Lower lobe of right lung (tissue), 2 donors: ENCODE results near the gene THAP2. TPM values are rescaled to one million over a fixed set of nuclear protein-coding genes. Genes with fewer than 3 reads are reported as not detected.
A peak's percentile ranks its signal among the peaks of the same experiment; 100 is the strongest.

Experiments
- ATAC-seq, 2 donors: fragments of 200-7000 bp; cut with Tn5 transposase; one replicate each; pipeline ENCODE4 v1.9.1; 2020 to 2022; ENCODE audit warnings: mild to moderate bottlenecking in 2 of 2, moderate library complexity in 2 of 2
- DNase-seq: peaks from one replicate; pipeline ENCODE4 v3.0.0-alpha.2; 2020
- H3K27ac ChIP-seq: fragments of 200-600 bp; one replicate; pipeline ENCODE4 v1.8.0; 2022
- H3K27me3 ChIP-seq: fragments of 200-600 bp; one replicate; pipeline ENCODE4 v1.8.0; 2022; ENCODE audit warnings: low read depth
- H3K36me3 ChIP-seq: fragments of 200-600 bp; one replicate; pipeline ENCODE4 v1.8.0; 2022; ENCODE audit warnings: mild to moderate bottlenecking
- H3K4me1 ChIP-seq: fragments of 200-600 bp; one replicate; pipeline ENCODE4 v1.8.0; 2022
- H3K4me3 ChIP-seq: fragments of 200-600 bp; one replicate; pipeline ENCODE4 v1.8.0; 2022; ENCODE audit warnings: mild to moderate bottlenecking
- H3K9me3 ChIP-seq: fragments of 200-600 bp; one replicate; pipeline ENCODE4 v1.8.0; 2022
- CTCF ChIP-seq: fragments of 200-600 bp; IDR thresholded peaks from one replicate; pipeline ENCODE4 v1.8.0; 2022; ENCODE audit warnings: antibody characterized with exemption, mild to moderate bottlenecking
- intact Hi-C: fragments of 100-400 bp; cut with DNase I; formaldehyde crosslinking; loops from one replicate; pipeline ENCODE4 v1.11.0; 2022
- total RNA-seq: library from RNA; stranded (reverse); fragmentation: NEBNext Ultra II Directional; extraction: Animal tissue kit (Norgen Biotek cat#: 25700); gene quantifications from one replicate; pipeline ENCODE4 v1.2.1, GENCODE V29; 2021
- donor health status: DM: no; HTN: yes; CAD: no; lungs with severe emphysema.

Gene THAP2
- total RNA-seq, 1 donor from 2014 or later, result 6.1 TPM

- intact Hi-C loops, result no loop called here
- no peak for DNase-seq
- H3K36me3 ChIP-seq, result peaks cover 100% of the 10 kb centered on the region
These were observed 36.6 kb upstream of the THAP2 start for GRCh38 chr12:71627438-71628002.

GRCh38 chr12:71636704-71637115, 27.4 kb upstream of the THAP2 start:
- Histone ChIP-seq H3K27me3 (no peaks in the 10 kb centered on the region), H3K4me3 (no peak overlapping the region), H3K27ac (no peak overlapping the region), H3K9me3 (no peaks in the 10 kb centered on the region), H3K36me3 (peaks cover 100% of the 10 kb centered on the region), H3K4me1 (no peaks in the 10 kb centered on the region)
- intact Hi-C loops, result no loop called here
- DNase-seq, result no peak
- peak in 1 of 2 donors; percentile 61 for ATAC-seq
- peak; percentile 69 for TF ChIP-seq CTCF

More at GRCh38 chr12:71627438-71628002, 36.6 kb upstream of the THAP2 start:
- no peaks in the 10 kb centered on the region for H3K9me3 ChIP-seq
- no peaks in the 10 kb centered on the region for H3K27me3 ChIP-seq
- H3K4me1 ChIP-seq, result no peaks in the 10 kb centered on the region
- peak in 1 of 2 donors; percentile 54 for ATAC-seq
- no peak overlapping the region for H3K4me3 ChIP-seq
- no peak for TF ChIP-seq CTCF
- H3K27ac ChIP-seq, result no peak overlapping the region

- H3K27ac ChIP-seq, result no peak overlapping the region
- intact Hi-C loops, result no loop called here
- TF ChIP-seq CTCF, result no peak
- no peak overlapping the region for H3K4me3 ChIP-seq
- DNase-seq (no peak), ATAC-seq (no peak)
- no peaks in the 10 kb centered on the region for H3K4me1 ChIP-seq
- H3K36me3 ChIP-seq, result peaks cover 100% of the 10 kb centered on the region
- H3K27me3 ChIP-seq, result no peaks in the 10 kb centered on the region
- H3K9me3 ChIP-seq, result no peaks in the 10 kb centered on the region
These were observed 25.6 kb upstream of the THAP2 start for GRCh38 chr12:71638499-71638898.

GRCh38 chr12:71639341-71639760, 24.8 kb upstream of the THAP2 start:
- no peak overlapping the region for H3K27ac ChIP-seq
- H3K36me3 ChIP-seq, result peaks cover 100% of the 10 kb centered on the region
- no peaks in the 10 kb centered on the region for H3K27me3 ChIP-seq
- intact Hi-C loops, result no loop called here
- H3K4me1 ChIP-seq, result peaks cover 4% of the 10 kb centered on the region
- TF ChIP-seq CTCF, result peak; percentile 10
- ATAC-seq (no peak), DNase-seq (no peak)
- no peaks in the 10 kb centered on the region for H3K9me3 ChIP-seq
- H3K4me3 ChIP-seq, result no peak overlapping the region

- DNase-seq (no peak), ATAC-seq (no peak)
- TF ChIP-seq CTCF, result no peak
- Histone ChIP-seq H3K9me3 (no peaks in the 10 kb centered on the region), H3K4me1 (peaks cover 7% of the 10 kb centered on the region), H3K27me3 (no peaks in the 10 kb centered on the region), H3K4me3 (no peak overlapping the region), H3K27ac (no peak overlapping the region), H3K36me3 (peaks cover 100% of the 10 kb centered on the region)
- intact Hi-C loops, result no loop called here
These were observed 23.8 kb upstream of the THAP2 start for GRCh38 chr12:71640316-71640715.
